HepG2 (cell line): ENCODE measurements around the gene ATAD3C. TPM values are rescaled to one million over a fixed set of nuclear protein-coding genes. Genes with fewer than 3 reads are reported as not detected.
A peak's percentile ranks its signal among the peaks of the same experiment; 100 is the strongest.

Source experiments
- CTCF ChIP-seq: sonication (generic); formaldehyde crosslinking; IDR thresholded peaks from 2 replicates; pipeline ENCODE4 v1.5.0; 2020; ENCODE audit warnings: mild to moderate bottlenecking, missing genetic modification reagents, moderate library complexity
- DMAP1 ChIP-seq: IDR thresholded peaks from 2 replicates; pipeline ENCODE4 v1.6.1; 2016
- FOXK2 ChIP-seq: fragments of 450-650 bp; IDR thresholded peaks from 2 replicates; pipeline ENCODE4 v1.6.1; 2016
- HNRNPL ChIP-seq: fragments of 200-400 bp; formaldehyde crosslinking; IDR thresholded peaks from 2 replicates; pipeline ENCODE4 v1.6.1; 2017; ENCODE audit warnings: mild to moderate bottlenecking, low read depth, low read length
- KAT8 ChIP-seq: IDR thresholded peaks from 2 replicates; pipeline ENCODE4 v1.6.1; 2016; ENCODE audit warnings: missing genetic modification reagents, missing compliant biosample characterization
- KDM2A ChIP-seq: sonication (generic); formaldehyde crosslinking; IDR thresholded peaks from 2 replicates; pipeline ENCODE4 v1.4.0; 2020; ENCODE audit warnings: low read depth, missing genetic modification reagents, borderline replicate concordance
- MEF2D ChIP-seq: sonication (generic); formaldehyde crosslinking; IDR thresholded peaks from 2 replicates; pipeline ENCODE4 v1.5.1; 2020; ENCODE audit warnings: mild to moderate bottlenecking, missing genetic modification reagents
- SOX5 ChIP-seq: IDR thresholded peaks from 2 replicates; pipeline ENCODE4 v1.6.1; 2016; ENCODE audit warnings: borderline replicate concordance
- TARDBP ChIP-seq: sonication (generic); formaldehyde crosslinking; IDR thresholded peaks from 2 replicates; pipeline ENCODE4 v1.8.0; 2022; ENCODE audit warnings: mild to moderate bottlenecking, missing genetic modification reagents
- TFAP4 ChIP-seq: sonication (generic); IDR thresholded peaks from 2 replicates; pipeline ENCODE4 v1.6.1; 2016; ENCODE audit warnings: low read depth, borderline replicate concordance
- ZFP91 ChIP-seq: sonication (generic); formaldehyde crosslinking; IDR thresholded peaks from 2 replicates; pipeline ENCODE4 v1.9.0; 2022; ENCODE audit warnings: missing genetic modification reagents, mild to moderate bottlenecking, borderline replicate concordance
- ZNF609 ChIP-seq: sonication (generic); formaldehyde crosslinking; IDR thresholded peaks from 2 replicates; pipeline ENCODE4 v1.4.0; 2020; ENCODE audit warnings: mild to moderate bottlenecking, missing genetic modification reagents, borderline replicate concordance
- polyA plus RNA-seq, 8 experiments: library from polyadenylated mRNA; depleted of rRNA in 3 of 8; stranded (reverse) in 7 of 8; unstranded in 1 of 8; fragments of >200 nt; fragmentation: Illumina TruSeq in 4 of 8; extraction: Trizol in 4 of 8; gene quantifications; 2 replicates each; pipeline versions ENCODE4 v1.2.1 to v1.2.3, GENCODE V29; 2011 to 2016; ENCODE audit warnings: low read depth in 4 of 8, missing spikeins in 1 of 8, mixed read lengths in 1 of 8; ENCODE audit not compliant: insufficient read depth in 1 of 8
- total RNA-seq, 5 experiments: library from RNA; depleted of rRNA; stranded (reverse); fragments of >200 nt; fragmentation: Illumina TruSeq; extraction: Trizol; gene quantifications; 2 replicates each; pipeline ENCODE4 v1.2.3, GENCODE V29; 2016; ENCODE audit warnings: low read depth in 1 of 5

ATAD3C gene
- total and polyA plus RNA-seq, 2 of the 13 experiments (the other 11 are each of a cell fraction or from before 2014, with no cell fraction given), result 2.4 to 3.2 TPM

DNA sequence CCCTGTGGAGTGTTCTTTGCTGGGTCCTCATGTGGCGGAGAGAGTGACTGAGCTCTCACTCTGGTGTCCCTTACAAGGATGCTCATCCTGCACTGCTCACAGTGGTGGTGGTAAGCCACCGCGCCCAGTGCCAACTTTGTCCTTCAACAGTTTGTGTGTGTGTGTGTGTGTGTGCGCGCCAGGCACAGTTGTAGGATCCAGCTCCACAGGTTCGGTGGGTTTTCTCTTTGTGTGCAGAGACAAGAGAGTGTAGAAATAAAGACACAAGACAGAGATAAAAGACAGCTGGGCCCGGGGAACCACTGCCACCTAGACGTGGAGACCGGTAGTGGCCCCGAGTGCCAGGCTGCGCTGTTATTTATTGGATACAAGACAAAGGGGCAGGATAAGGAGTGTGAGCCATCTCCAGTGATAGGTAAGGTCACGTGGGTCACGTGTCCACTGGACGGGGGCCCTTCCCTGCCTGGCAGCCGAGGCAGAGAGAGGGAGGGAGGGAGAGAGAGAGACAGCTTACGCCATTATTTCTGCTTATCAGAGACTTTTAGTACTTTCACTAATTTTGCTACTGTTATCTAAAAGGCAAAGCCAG, 55.4 kb downstream of the ATAD3C start (continued):
- TF ChIP-seq CTCF (CRISPR knock-in tag) (peak; percentile 79), TARDBP (CRISPR knock-in tag) (peak; percentile 67; the same call in 1 of the 2 replicates), DMAP1 (CRISPR knock-in tag) (0 out of 2 replicates have a peak, but pooled peaks have one; percentile 36), MEF2D (CRISPR knock-in tag) (0 out of 2 replicates have a peak, but pooled peaks have one; percentile 13), HNRNPL (0 out of 2 replicates have a peak, but pooled peaks have one; percentile 21), ZFP91 (peak; percentile 53; the same call in 1 of the 2 replicates), KAT8 (CRISPR knock-in tag) (peak; percentile 72; the same call in 1 of the 2 replicates), FOXK2 (0 out of 2 replicates have a peak, but pooled peaks have one; percentile 15), SOX5 (CRISPR knock-in tag) (peak; percentile 66; the same call in 1 of the 2 replicates), TFAP4 (peak; percentile 70; the same call in 1 of the 2 replicates), KDM2A (CRISPR knock-in tag) (peak; percentile 31; the same call in 1 of the 2 replicates), ZNF609 (CRISPR knock-in tag) (0 out of 2 replicates have a peak, but pooled peaks have one; percentile 33)
- TF ChIP-seq, all 625 proteins: peak for 52; not testable (repeated sequence) for 573
